ENCODE results near the gene SORBS2.

DNA sequence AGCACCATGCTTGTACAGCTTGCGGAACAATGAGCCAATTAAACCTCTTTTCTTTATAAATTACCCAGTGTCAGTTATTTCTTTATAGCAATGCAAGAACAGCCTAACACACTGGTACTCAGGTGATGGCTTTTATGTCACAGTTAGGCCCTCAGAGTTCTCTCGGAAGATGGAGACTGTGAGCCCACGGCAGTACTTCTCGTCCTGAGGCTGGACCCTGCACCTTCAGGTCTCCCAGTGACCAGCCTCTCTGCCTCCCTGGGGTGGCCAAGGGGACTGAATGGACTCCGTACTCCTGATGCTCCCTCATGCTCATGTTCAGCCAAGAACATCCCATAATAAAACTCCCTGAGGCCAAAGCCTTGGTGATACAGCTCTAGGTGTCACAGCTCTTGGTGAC is 251.7 kb downstream of the SORBS2 start:
- TF ChIP-seq, protein P1, sequence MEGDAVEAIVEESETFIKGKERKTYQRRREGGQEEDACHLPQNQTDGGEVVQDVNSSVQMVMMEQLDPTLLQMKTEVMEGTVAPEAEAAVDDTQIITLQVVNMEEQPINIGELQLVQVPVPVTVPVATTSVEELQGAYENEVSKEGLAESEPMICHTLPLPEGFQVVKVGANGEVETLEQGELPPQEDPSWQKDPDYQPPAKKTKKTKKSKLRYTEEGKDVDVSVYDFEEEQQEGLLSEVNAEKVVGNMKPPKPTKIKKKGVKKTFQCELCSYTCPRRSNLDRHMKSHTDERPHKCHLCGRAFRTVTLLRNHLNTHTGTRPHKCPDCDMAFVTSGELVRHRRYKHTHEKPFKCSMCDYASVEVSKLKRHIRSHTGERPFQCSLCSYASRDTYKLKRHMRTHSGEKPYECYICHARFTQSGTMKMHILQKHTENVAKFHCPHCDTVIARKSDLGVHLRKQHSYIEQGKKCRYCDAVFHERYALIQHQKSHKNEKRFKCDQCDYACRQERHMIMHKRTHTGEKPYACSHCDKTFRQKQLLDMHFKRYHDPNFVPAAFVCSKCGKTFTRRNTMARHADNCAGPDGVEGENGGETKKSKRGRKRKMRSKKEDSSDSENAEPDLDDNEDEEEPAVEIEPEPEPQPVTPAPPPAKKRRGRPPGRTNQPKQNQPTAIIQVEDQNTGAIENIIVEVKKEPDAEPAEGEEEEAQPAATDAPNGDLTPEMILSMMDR (IDR thresholded peaks at IDR 0.05) = no peak
- no peak for TF ChIP-seq POLR2A (IDR thresholded peaks at IDR 0.05)
